ENCODE data around the gene PGGHG.
"Not testable (repeated sequence)": the region's sequence is repeated elsewhere in the genome, so short reads cannot be mapped to it uniquely, and the experiment has no call there.

The PGGHG gene

DNA sequence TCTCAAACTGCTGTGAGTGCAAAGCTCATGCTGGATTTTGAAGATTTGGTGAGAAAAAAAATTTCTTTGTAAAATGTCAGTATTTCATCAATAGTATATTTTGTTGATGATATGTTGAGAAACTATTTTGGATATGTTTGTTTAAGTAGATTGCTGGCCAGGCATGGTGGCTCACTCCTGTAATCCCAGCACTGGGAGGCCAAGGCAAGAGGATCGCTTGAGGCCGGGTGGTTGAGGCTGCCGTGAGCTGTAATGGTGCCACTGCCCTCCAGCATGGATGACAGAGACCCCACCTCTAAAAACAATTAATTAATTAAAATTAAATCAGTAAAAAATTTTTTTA is 38.6 kb downstream of the PGGHG start:
- TF ChIP-seq CTCF (IDR thresholded peaks at IDR 0.05; ENCODE audit: poor library complexity, severe bottlenecking): no peak
- DNase-seq (ENCODE audit: low spot score) (no peak), ATAC-seq (ENCODE audit: low read depth) (no peak)
- Histone ChIP-seq H3K4me3 (ENCODE audit: severe bottlenecking) (no peak overlapping the region), H3K27ac (ENCODE audit: poor library complexity, severe bottlenecking) (no peak overlapping the region), H3K27me3 (ENCODE audit: insufficient read depth, poor library complexity, severe bottlenecking) (no peaks in the 10 kb centered on the region), H3K4me1 (ENCODE audit: insufficient read depth, poor library complexity, severe bottlenecking) (no peaks in the 10 kb centered on the region), H3K9me3 (ENCODE audit: severe bottlenecking) (no peaks in the 10 kb centered on the region), H3K36me3 (ENCODE audit: low read depth) (no peaks in the 10 kb centered on the region)

- no peak overlapping the region for H3K27ac ChIP-seq (ENCODE audit: poor library complexity, severe bottlenecking)
- TF ChIP-seq CTCF (IDR thresholded peaks at IDR 0.05; ENCODE audit: poor library complexity, severe bottlenecking): no peak
These were observed 39.1 kb downstream of the PGGHG start for GRCh38 chr11:328012-328411.

GRCh38 chr11:328516-329100 is 39.7 kb downstream of the PGGHG start:
- not testable (repeated sequence) for H3K27me3 ChIP-seq (ENCODE audit: insufficient read depth, poor library complexity, severe bottlenecking); H3K4me1 ChIP-seq (ENCODE audit: insufficient read depth, poor library complexity, severe bottlenecking); H3K36me3 ChIP-seq (ENCODE audit: low read depth); H3K4me3 ChIP-seq (ENCODE audit: severe bottlenecking); H3K27ac ChIP-seq (ENCODE audit: poor library complexity, severe bottlenecking); H3K9me3 ChIP-seq (ENCODE audit: severe bottlenecking); DNase-seq (ENCODE audit: low spot score); ATAC-seq (ENCODE audit: low read depth)

More at GRCh38 chr11:328012-328411, 39.1 kb downstream of the PGGHG start:
- Histone ChIP-seq H3K4me3 (ENCODE audit: severe bottlenecking) (no peak overlapping the region), H3K4me1 (ENCODE audit: insufficient read depth, poor library complexity, severe bottlenecking) (no peaks in the 10 kb centered on the region), H3K36me3 (ENCODE audit: low read depth) (no peaks in the 10 kb centered on the region), H3K27me3 (ENCODE audit: insufficient read depth, poor library complexity, severe bottlenecking) (no peaks in the 10 kb centered on the region), H3K9me3 (ENCODE audit: severe bottlenecking) (no peaks in the 10 kb centered on the region)
- no peak for DNase-seq (ENCODE audit: low spot score)
- no peak for ATAC-seq (ENCODE audit: low read depth)

DNA sequence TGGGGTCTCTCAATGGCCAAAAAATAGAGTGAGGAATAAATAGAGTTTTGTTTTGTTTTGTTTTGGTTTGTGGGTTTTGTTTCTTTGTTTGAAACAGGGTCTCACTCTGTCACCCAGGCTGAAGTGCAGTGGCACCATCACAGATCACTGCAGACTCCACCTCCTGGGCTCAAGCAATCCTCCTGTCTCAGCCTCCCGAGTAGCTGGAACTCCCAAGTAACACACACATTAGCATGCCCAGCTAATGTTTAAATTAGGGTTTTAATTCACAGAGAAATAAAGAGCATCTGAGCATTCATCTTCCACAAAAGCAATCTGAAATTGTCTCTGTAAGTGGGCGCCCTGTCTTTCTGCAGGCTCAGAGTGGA is 40.9 kb downstream of the PGGHG start:
- H3K9me3 ChIP-seq (ENCODE audit: severe bottlenecking): no peaks in the 10 kb centered on the region
- no peaks in the 10 kb centered on the region for H3K27me3 ChIP-seq (ENCODE audit: insufficient read depth, poor library complexity, severe bottlenecking)
- no peak overlapping the region for H3K27ac ChIP-seq (ENCODE audit: poor library complexity, severe bottlenecking)
- no peak overlapping the region for H3K4me3 ChIP-seq (ENCODE audit: severe bottlenecking)
- H3K36me3 ChIP-seq (ENCODE audit: low read depth): no peaks in the 10 kb centered on the region
- no peak for TF ChIP-seq CTCF (IDR thresholded peaks at IDR 0.05; ENCODE audit: poor library complexity, severe bottlenecking)
- DNase-seq (ENCODE audit: low spot score) (no peak), ATAC-seq (ENCODE audit: low read depth) (no peak)
- H3K4me1 ChIP-seq (ENCODE audit: insufficient read depth, poor library complexity, severe bottlenecking): no peaks in the 10 kb centered on the region

DNA sequence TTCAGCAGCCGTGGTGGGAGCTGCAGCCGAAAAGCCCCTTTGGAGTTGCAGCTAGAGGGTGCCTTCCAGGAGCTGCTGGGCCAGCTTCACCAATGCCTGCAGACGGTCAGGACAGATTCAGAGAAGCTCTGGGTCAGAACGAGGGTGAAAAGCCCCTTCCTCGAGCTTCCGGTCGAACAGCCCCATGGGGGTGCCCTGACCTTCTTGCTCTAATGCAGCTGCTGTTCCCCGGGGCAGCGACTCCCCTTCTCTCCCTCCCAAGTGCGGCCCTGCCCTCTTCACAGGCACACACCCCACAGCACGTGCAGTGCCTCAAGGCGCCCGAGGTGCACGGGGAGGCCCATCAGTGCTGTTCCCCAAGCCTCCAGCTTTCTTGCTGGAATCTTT is 41.4 kb downstream of the PGGHG start:
- H3K4me3 ChIP-seq (ENCODE audit: severe bottlenecking): no peak overlapping the region
- TF ChIP-seq CTCF (IDR thresholded peaks at IDR 0.05; ENCODE audit: poor library complexity, severe bottlenecking): no peak
- H3K27ac ChIP-seq (ENCODE audit: poor library complexity, severe bottlenecking): no peak overlapping the region
- no peaks in the 10 kb centered on the region for H3K9me3 ChIP-seq (ENCODE audit: severe bottlenecking)
- ATAC-seq (ENCODE audit: low read depth): no peak
- H3K36me3 ChIP-seq (ENCODE audit: low read depth): no peaks in the 10 kb centered on the region
- no peaks in the 10 kb centered on the region for H3K4me1 ChIP-seq (ENCODE audit: insufficient read depth, poor library complexity, severe bottlenecking)
- H3K27me3 ChIP-seq (ENCODE audit: insufficient read depth, poor library complexity, severe bottlenecking): no peaks in the 10 kb centered on the region
- DNase-seq (ENCODE audit: low spot score): no peak

Data from RWPE2 (cell line).